Loucy (cell line): ENCODE results near the gene SMAD7.

Experiments used
- H2AFZ ChIP-seq: fragments of 200-600 bp; sonication (generic); 2 replicates; pipeline ENCODE4 v1.6.0; 2016; ENCODE audit warnings: antibody characterized with exemption, mild to moderate bottlenecking, low read length, moderate library complexity
- H3F3A ChIP-seq: fragments of 200-600 bp; 2 replicates; pipeline ENCODE4 v1.6.0; 2016; ENCODE audit warnings: antibody characterized with exemption, low read depth, mild to moderate bottlenecking
- H3K27me3 ChIP-seq: fragments of 200-600 bp; sonication (generic); 2 replicates; pipeline ENCODE4 v1.6.1; 2014; ENCODE audit warnings: low read length, mild to moderate bottlenecking; ENCODE audit not compliant: insufficient read depth, poor library complexity, severe bottlenecking
- H3K36me3 ChIP-seq: fragments of 200-600 bp; sonication (generic); 2 replicates; pipeline ENCODE4 v1.6.1; 2016; ENCODE audit warnings: low read length; ENCODE audit not compliant: insufficient read depth
- H3K4me1 ChIP-seq: fragments of 200-600 bp; sonication (generic); 2 replicates; pipeline ENCODE4 v1.5.1; 2014; ENCODE audit warnings: low read length, mild to moderate bottlenecking; ENCODE audit not compliant: insufficient read depth, poor library complexity, severe bottlenecking
- H3K4me2 ChIP-seq: fragments of 200-600 bp; sonication (generic); 2 replicates; pipeline ENCODE4 v1.6.0; 2014; ENCODE audit warnings: antibody characterized with exemption, low read length, low read depth, mild to moderate bottlenecking; ENCODE audit not compliant: poor library complexity, severe bottlenecking
- H3K4me3 ChIP-seq: fragments of 200-600 bp; sonication (generic); 2 replicates; pipeline ENCODE4 v1.5.1; 2014; ENCODE audit warnings: low read length, mild to moderate bottlenecking, mixed read lengths; ENCODE audit not compliant: poor library complexity, severe bottlenecking
- H3K79me2 ChIP-seq: fragments of 200-600 bp; sonication (generic); 2 replicates; pipeline ENCODE4 v1.6.1; 2014; ENCODE audit warnings: low read length; ENCODE audit not compliant: insufficient read depth
- H3K9ac ChIP-seq: fragments of 200-600 bp; sonication (generic); 2 replicates; pipeline ENCODE4 v1.6.0; 2014; ENCODE audit warnings: mild to moderate bottlenecking, low read depth, low read length, moderate library complexity; ENCODE audit not compliant: poor library complexity, severe bottlenecking
- H3K9me2 ChIP-seq: fragments of 200-600 bp; sonication (generic); replicated peaks from 2 replicates; pipeline ENCODE4 v1.6.1; 2016; ENCODE audit warnings: low read depth, low read length, mixed read lengths
- H3K9me3 ChIP-seq: fragments of 200-600 bp; sonication (generic); 2 replicates; pipeline ENCODE4 v1.6.1; 2014; ENCODE audit warnings: mild to moderate bottlenecking, antibody characterized with exemption, low read length, low read depth; ENCODE audit not compliant: insufficient read depth
- H4K20me1 ChIP-seq: fragments of 200-600 bp; sonication (generic); 2 replicates; pipeline ENCODE4 v1.6.0; 2014; ENCODE audit warnings: antibody characterized with exemption, low read length, mild to moderate bottlenecking; ENCODE audit not compliant: insufficient read depth, poor library complexity, severe bottlenecking
- CTCF ChIP-seq: fragments of 200-600 bp; sonication (generic); conservative IDR thresholded peaks from 2 replicates; pipeline ENCODE4 v1.5.1; 2014; ENCODE audit warnings: mild to moderate bottlenecking, antibody characterized with exemption, low read length
- EZH2phosphoT487 ChIP-seq: fragments of 200-600 bp; IDR thresholded peaks from 2 replicates; pipeline ENCODE4 v1.6.1; 2018; ENCODE audit warnings: antibody characterized with exemption, mild to moderate bottlenecking, moderate library complexity, borderline replicate concordance

Gene SMAD7

GRCh38 chr18:48874701-48875162 is 76.0 kb downstream of the SMAD7 start:
- H3K4me2 ChIP-seq, result no peak overlapping the region
- H3K9ac ChIP-seq, result no peak overlapping the region
- H3K9me2 ChIP-seq, result no peaks in the 10 kb centered on the region
- H3K4me3 ChIP-seq, result no peak overlapping the region
- no peak for TF ChIP-seq CTCF
- TF ChIP-seq EZH2phosphoT487, result no peak
- H3F3A ChIP-seq, result no peaks in the 10 kb centered on the region
- no peaks in the 10 kb centered on the region for H3K9me3 ChIP-seq
- no peaks in the 10 kb centered on the region for H3K36me3 ChIP-seq
- H3K79me2 ChIP-seq, result no peaks in the 10 kb centered on the region
- H2AFZ ChIP-seq, result no peak overlapping the region
- no peaks in the 10 kb centered on the region for H3K27me3 ChIP-seq
- no peaks in the 10 kb centered on the region for H4K20me1 ChIP-seq
- no peaks in the 10 kb centered on the region for H3K4me1 ChIP-seq

GRCh38 chr18:48874233-48874632 is 76.5 kb downstream of the SMAD7 start:
- H3K36me3 ChIP-seq, result no peaks in the 10 kb centered on the region
- H3K9me2 ChIP-seq, result no peaks in the 10 kb centered on the region
- H3K4me2 ChIP-seq, result no peak overlapping the region
- H3K4me3 ChIP-seq, result no peak overlapping the region
- H3K4me1 ChIP-seq, result no peaks in the 10 kb centered on the region
- H2AFZ ChIP-seq, result no peak overlapping the region
- H4K20me1 ChIP-seq, result no peaks in the 10 kb centered on the region
- no peaks in the 10 kb centered on the region for H3K9me3 ChIP-seq
- H3K27me3 ChIP-seq, result no peaks in the 10 kb centered on the region
- no peak overlapping the region for H3K9ac ChIP-seq
- H3K79me2 ChIP-seq, result no peaks in the 10 kb centered on the region
- H3F3A ChIP-seq, result no peaks in the 10 kb centered on the region
- TF ChIP-seq CTCF (no peak), EZH2phosphoT487 (no peak)

GRCh38 chr18:48872234-48873145 is 78.3 kb downstream of the SMAD7 start:
- Histone ChIP-seq H3K9ac (no peak overlapping the region), H3K4me3 (no peak overlapping the region), H3K27me3 (no peaks in the 10 kb centered on the region), H3F3A (no peaks in the 10 kb centered on the region), H3K79me2 (no peaks in the 10 kb centered on the region), H4K20me1 (no peaks in the 10 kb centered on the region), H2AFZ (no peak overlapping the region), H3K9me2 (no peaks in the 10 kb centered on the region), H3K4me1 (no peaks in the 10 kb centered on the region), H3K9me3 (no peaks in the 10 kb centered on the region), H3K4me2 (no peak overlapping the region), H3K36me3 (no peaks in the 10 kb centered on the region)
- TF ChIP-seq CTCF (no peak), EZH2phosphoT487 (no peak)
